ACC112 (cell line): ENCODE measurements around the gene MSMO1.

ENCODE experiments used
- H2AFZ ChIP-seq: fragments of 200-600 bp; sonication (generic); one replicate; pipeline ENCODE4 v1.6.0; 2017; ENCODE audit warnings: antibody characterized with exemption, low read length; ENCODE audit not compliant: unreplicated experiment
- H3K27ac ChIP-seq: fragments of 200-600 bp; sonication (generic); 2 replicates; pipeline ENCODE4 v1.5.1; 2014; ENCODE audit warnings: low read depth, mild to moderate bottlenecking, antibody characterized with exemption, low read length, moderate library complexity
- H3K27me3 ChIP-seq: fragments of 200-600 bp; sonication (generic); 2 replicates; pipeline ENCODE4 v1.6.1; 2014; ENCODE audit warnings: mild to moderate bottlenecking, antibody characterized with exemption, low read length, moderate library complexity, mixed read lengths; ENCODE audit not compliant: insufficient read depth
- H3K36me3 ChIP-seq: fragments of 200-600 bp; sonication (generic); 2 replicates; pipeline ENCODE4 v1.6.1; 2016; ENCODE audit warnings: mild to moderate bottlenecking, antibody characterized with exemption, low read length, moderate library complexity, mixed read lengths; ENCODE audit not compliant: insufficient read depth
- H3K4me1 ChIP-seq: fragments of 200-600 bp; sonication (generic); one replicate; pipeline ENCODE4 v1.6.1; 2016; ENCODE audit warnings: low read length, mixed read lengths; ENCODE audit not compliant: insufficient read depth, unreplicated experiment, control insufficient read depth
- H3K4me3 ChIP-seq: fragments of 200-600 bp; sonication (generic); 2 replicates; pipeline ENCODE4 v1.5.1; 2014; ENCODE audit warnings: mild to moderate bottlenecking, low read depth, low read length
- H3K79me2 ChIP-seq: fragments of 200-600 bp; sonication (generic); one replicate; pipeline ENCODE4 v1.6.0; 2016; ENCODE audit warnings: low read length; ENCODE audit not compliant: control insufficient read depth, unreplicated experiment, insufficient read depth

The MSMO1 gene

DNA sequence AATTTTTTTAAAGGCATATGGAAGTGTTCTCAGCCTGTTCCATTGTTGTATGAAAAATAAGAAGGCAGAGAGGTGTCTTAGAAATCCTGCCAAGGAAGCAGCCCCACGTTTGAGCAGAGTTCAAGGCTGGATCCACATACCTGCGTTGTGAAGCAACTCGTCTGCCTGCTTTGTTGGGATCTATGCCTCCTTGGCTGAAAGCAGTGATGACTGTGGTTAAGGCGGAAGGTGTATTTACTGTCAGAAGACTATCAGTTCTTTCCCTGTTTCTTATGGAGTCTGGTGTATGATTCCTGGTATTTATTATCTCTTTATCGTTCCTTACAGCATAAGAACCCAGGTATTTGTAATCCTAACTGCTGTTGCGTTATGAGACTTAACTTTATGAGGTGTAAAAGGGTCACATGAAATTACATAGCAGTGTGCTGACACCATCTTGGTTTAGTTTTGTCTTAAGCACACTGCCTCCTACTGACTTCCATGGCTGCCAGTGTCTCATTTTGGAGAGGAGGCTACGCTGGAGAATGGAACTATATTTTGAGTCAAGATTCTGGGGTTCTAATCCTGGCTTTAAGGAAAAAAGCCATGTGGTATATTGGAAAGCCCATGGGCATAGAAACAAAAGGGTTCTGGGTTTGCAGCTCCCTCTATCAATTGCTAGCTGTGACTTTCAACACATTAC, 3.1 kb upstream of the MSMO1 start:
- Histone ChIP-seq H3K4me1 (peaks cover 21% of the 10 kb centered on the region), H3K4me3 (no peak overlapping the region), H3K27me3 (no peaks in the 10 kb centered on the region), H3K27ac (no peak overlapping the region), H2AFZ (no peak overlapping the region), H3K79me2 (peaks cover 19% of the 10 kb centered on the region), H3K36me3 (0 out of 2 replicates have a peak, but pooled peaks cover 3% of the 10 kb centered on the region)

DNA sequence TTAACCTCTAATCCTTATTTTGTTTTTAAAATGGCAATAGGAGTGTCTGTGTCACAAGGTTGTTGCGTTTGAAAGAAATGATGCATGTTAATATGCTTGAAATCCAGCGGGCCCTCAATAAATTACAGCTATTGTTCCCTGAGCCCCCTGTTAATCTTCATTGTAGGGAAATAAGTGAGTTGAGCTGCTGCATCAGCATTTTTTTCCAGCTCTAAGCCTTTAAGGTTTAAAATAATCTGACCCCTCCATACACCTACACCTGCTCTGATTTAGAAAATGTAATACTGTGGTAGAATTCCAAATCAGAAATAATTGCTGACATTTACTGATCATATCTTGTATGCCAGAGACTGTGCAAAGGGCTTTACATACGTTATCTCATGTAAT, 2.6 kb upstream of the MSMO1 start:
- Histone ChIP-seq H3K79me2 (peaks cover 23% of the 10 kb centered on the region), H3K4me3 (no peak overlapping the region), H2AFZ (no peak overlapping the region), H3K27me3 (no peaks in the 10 kb centered on the region), H3K27ac (peak overlapping the region; percentile 91; the same call in 1 of the 2 replicates), H3K4me1 (peaks cover 21% of the 10 kb centered on the region), H3K36me3 (0 out of 2 replicates have a peak, but pooled peaks cover 3% of the 10 kb centered on the region)

DNA sequence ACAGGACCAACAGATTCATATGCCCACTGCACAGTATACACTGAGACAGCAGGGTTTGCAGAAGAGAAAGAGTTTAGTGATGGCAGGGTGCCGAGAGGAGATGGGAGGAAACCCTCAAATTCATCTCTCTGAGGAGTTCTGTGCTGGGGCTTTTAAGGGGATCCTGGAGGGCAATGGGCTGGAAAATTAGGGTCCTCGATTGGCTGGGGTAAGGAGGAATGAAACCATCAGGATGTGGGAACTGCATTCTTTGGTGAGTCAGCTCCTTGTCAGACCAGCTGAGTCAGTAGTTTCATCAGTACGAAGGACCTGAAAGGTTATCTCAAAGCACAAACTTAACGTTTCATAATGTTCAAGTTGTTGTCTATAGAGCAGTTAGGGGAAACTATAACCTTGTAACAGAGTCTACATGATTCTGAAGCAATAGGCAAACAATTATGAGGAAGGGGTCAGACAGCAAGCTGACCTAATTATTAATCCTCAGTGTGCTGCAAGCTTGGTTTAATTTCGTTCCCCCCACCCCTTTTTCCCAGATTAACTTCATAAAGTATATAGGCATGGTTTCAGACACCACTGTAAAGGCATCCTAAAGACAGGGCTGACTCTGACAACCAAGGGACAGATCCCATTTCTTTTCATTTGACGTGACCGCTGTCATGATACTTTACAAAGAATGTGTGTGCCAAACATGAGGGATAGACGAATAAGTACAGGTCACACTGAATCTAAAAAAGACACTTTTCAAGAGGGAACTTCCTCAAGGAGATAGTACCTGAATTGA, 1.5 kb upstream of the MSMO1 start:
- H3K4me1 ChIP-seq = peaks cover 27% of the 10 kb centered on the region
- 0 out of 2 replicates have a peak, but pooled peaks cover 3% of the 10 kb centered on the region for H3K36me3 ChIP-seq
- H3K27me3 ChIP-seq = no peaks in the 10 kb centered on the region
- H3K79me2 ChIP-seq = peaks cover 33% of the 10 kb centered on the region
- peak overlapping the region; percentile 91 for H3K27ac ChIP-seq
- peak overlapping the region; percentile 95 for H3K4me3 ChIP-seq
- peak overlapping the region; percentile 83 for H2AFZ ChIP-seq

DNA sequence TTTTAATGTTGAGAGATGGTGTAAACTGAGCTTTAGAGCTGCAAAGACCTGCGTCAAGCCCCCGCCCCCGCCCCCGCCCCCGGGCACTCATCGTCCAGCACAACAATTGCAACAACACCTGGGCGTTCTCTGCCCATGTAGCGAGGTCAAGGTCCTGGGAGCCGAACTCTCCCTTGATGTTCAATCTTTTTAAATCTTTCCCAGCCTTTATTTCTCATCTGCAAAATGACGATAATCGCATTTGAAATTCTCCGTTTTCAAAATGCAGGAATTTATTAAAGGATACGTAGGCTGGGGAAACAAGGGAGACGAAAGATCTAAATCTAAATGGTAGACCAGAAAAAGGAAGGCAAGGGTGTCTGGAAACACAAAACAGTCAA, 648 bp upstream of the MSMO1 start:
- no peaks in the 10 kb centered on the region for H3K27me3 ChIP-seq
- H3K4me1 ChIP-seq = peaks cover 34% of the 10 kb centered on the region
- H2AFZ ChIP-seq = peak overlapping the region; percentile 83
- H3K4me3 ChIP-seq = peak overlapping the region; percentile 95
- peaks cover 42% of the 10 kb centered on the region for H3K79me2 ChIP-seq
- H3K36me3 ChIP-seq = 0 out of 2 replicates have a peak, but pooled peaks cover 3% of the 10 kb centered on the region
- H3K27ac ChIP-seq = peak overlapping the region; percentile 91

GRCh38 chr4:165328101-165328425, 594 bp downstream of the MSMO1 start:
- H3K4me1 ChIP-seq = peaks cover 42% of the 10 kb centered on the region
- peak overlapping the region; percentile 81 for H2AFZ ChIP-seq
- peaks cover 54% of the 10 kb centered on the region for H3K79me2 ChIP-seq
- H3K27me3 ChIP-seq = no peaks in the 10 kb centered on the region
- peak overlapping the region; percentile 12; the same call in 1 of the 2 replicates for H3K27ac ChIP-seq
- H3K4me3 ChIP-seq = peak overlapping the region; percentile 95
- peaks cover 3% of the 10 kb centered on the region; the same call in 1 of the 2 replicates for H3K36me3 ChIP-seq

GRCh38 chr4:165328708-165329107, 1.2 kb downstream of the MSMO1 start:
- H3K27ac ChIP-seq = no peak overlapping the region
- H3K79me2 ChIP-seq = peaks cover 54% of the 10 kb centered on the region
- peaks cover 3% of the 10 kb centered on the region; the same call in 1 of the 2 replicates for H3K36me3 ChIP-seq
- no peaks in the 10 kb centered on the region for H3K27me3 ChIP-seq
- peaks cover 42% of the 10 kb centered on the region for H3K4me1 ChIP-seq
- no peak overlapping the region for H2AFZ ChIP-seq
- H3K4me3 ChIP-seq = peak overlapping the region; percentile 95

DNA sequence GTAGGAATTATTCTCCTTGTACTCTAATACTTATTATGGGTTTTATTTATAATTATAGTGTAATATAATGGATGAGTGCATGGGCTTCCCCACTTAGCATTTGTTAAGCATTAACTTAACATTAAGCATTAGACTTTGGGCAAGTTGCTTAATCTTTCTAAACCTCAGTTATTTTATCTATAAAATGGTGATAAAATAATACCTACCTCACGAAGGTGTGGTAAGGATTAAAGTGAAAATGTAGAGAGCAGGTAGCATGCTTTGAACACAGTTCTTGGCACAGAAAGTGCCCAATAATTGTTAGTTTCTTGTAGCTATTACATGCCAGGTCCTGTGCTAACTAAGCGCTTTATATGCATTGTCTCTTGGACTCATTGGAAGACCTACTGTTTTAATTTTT, 2.6 kb downstream of the MSMO1 start:
- no peaks in the 10 kb centered on the region; the same call in 1 of the 2 replicates for H3K36me3 ChIP-seq
- H3K4me3 ChIP-seq = peak overlapping the region; percentile 32; the same call in 1 of the 2 replicates
- H3K79me2 ChIP-seq = peaks cover 62% of the 10 kb centered on the region
- H3K27me3 ChIP-seq = no peaks in the 10 kb centered on the region
- no peak overlapping the region for H2AFZ ChIP-seq
- peaks cover 42% of the 10 kb centered on the region for H3K4me1 ChIP-seq
- no peak overlapping the region for H3K27ac ChIP-seq

GRCh38 chr4:165330666-165331065, 3.2 kb downstream of the MSMO1 start:
- Histone ChIP-seq H2AFZ (no peak overlapping the region), H3K4me3 (no peak overlapping the region), H3K27me3 (no peaks in the 10 kb centered on the region), H3K79me2 (peaks cover 65% of the 10 kb centered on the region), H3K36me3 (no peaks in the 10 kb centered on the region; the same call in 1 of the 2 replicates), H3K4me1 (peaks cover 37% of the 10 kb centered on the region), H3K27ac (no peak overlapping the region)

DNA sequence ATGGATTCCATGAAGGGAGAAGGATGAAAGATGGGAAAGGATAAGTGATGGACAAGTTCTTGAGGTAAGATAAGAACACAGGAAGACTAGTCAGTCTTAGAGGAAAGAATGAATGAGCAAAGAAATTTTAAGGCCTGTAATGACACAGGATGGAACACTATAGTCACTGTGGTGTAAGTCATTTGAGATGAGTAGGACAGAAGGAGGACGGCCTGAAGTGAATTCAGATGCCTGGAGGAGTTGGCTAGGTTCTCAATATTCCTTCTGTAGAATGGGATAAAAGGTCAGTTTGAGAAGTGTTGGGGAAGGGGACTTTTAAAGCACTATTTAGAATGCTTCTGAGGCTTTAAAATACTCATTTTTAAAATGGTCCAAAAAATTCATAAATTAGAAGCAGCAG, 3.9 kb downstream of the MSMO1 start:
- H3K79me2 ChIP-seq = peaks cover 65% of the 10 kb centered on the region
- no peak overlapping the region for H3K27ac ChIP-seq
- H3K4me1 ChIP-seq = peaks cover 30% of the 10 kb centered on the region
- H3K36me3 ChIP-seq = peaks cover under 1% of the 10 kb centered on the region
- no peak overlapping the region for H2AFZ ChIP-seq
- no peaks in the 10 kb centered on the region for H3K27me3 ChIP-seq
- H3K4me3 ChIP-seq = no peak overlapping the region

GRCh38 chr4:165331823-165332222, 4.4 kb downstream of the MSMO1 start:
- H3K4me1 ChIP-seq = peaks cover 28% of the 10 kb centered on the region
- H3K4me3 ChIP-seq = no peak overlapping the region
- no peak overlapping the region for H3K27ac ChIP-seq
- no peak overlapping the region for H2AFZ ChIP-seq
- H3K36me3 ChIP-seq = peaks cover 6% of the 10 kb centered on the region
- no peaks in the 10 kb centered on the region for H3K27me3 ChIP-seq
- peaks cover 65% of the 10 kb centered on the region for H3K79me2 ChIP-seq
